HS-27A (cell line): ENCODE results near the gene MYBBP1A.

Source experiments
- DNase-seq: peaks from one replicate; pipeline ENCODE4 v3.0.0-alpha.2; 2012; ENCODE audit warnings: low read depth, missing footprints

The MYBBP1A gene

GRCh38 chr17:4500191-4500571 is 55.0 kb downstream of the MYBBP1A start:
- no peak for DNase-seq

- no peak for DNase-seq
Measured at GRCh38 chr17:4499431-4500190, 55.6 kb downstream of the MYBBP1A start.

GRCh38 chr17:4498461-4499397 is 56.5 kb downstream of the MYBBP1A start, which contains the start of gene SPNS2:
SPNS2 (plus strand) TSS chr17:4498881; CDS start chr17:4499048, 167 bp downstream.
- no peak for DNase-seq

- peak; percentile 45 for DNase-seq
Measured at GRCh38 chr17:4497101-4497824, 57.9 kb downstream of the MYBBP1A start.

GRCh38 chr17:4492721-4493561 is 62.2 kb downstream of the MYBBP1A start:
- DNase-seq = no peak

- DNase-seq = no peak
Measured at GRCh38 chr17:4490637-4491061, 64.5 kb downstream of the MYBBP1A start.

- DNase-seq = no peak
Measured at GRCh38 chr17:4490109-4490591, 65.0 kb downstream of the MYBBP1A start.

GRCh38 chr17:4488989-4489595 is 66.1 kb downstream of the MYBBP1A start:
- no peak for DNase-seq
